Measurements from ENCODE around the gene MYOF. TPM values are rescaled to one million over a fixed set of nuclear protein-coding genes. Genes with fewer than 3 reads are reported as not detected.
"Not testable (repeated sequence)": the region's sequence is repeated elsewhere in the genome, so short reads cannot be mapped to it uniquely, and the experiment has no call there.

Gene MYOF
- total RNA-seq, 1 donor from 2014 or later: 21.0 TPM

DNA sequence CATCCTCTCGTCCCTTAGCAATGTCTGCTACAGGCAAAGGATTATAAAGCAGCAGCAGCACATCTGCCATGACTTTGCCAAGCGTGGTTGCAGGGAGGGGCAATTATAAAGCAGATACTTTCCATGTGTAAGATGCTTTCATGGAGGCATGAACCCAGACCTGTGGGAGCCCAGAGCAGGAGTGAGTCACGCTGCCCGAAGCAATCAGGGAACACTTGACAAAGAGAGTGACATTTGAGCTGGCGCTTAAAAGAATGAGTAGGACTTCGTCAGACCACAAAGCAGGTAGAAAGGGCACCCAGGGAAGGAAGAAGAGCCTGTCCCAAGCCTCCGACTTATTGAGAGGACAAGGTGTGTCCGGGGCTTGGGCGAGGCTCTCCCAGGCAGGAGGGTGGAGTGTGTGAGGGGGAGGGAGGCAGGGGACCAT is 147.2 kb downstream of the MYOF start:
- intact Hi-C loops (cut with micrococcal nuclease): no loop called here
- DNase-seq: no peak
- ATAC-seq: no peak

DNA sequence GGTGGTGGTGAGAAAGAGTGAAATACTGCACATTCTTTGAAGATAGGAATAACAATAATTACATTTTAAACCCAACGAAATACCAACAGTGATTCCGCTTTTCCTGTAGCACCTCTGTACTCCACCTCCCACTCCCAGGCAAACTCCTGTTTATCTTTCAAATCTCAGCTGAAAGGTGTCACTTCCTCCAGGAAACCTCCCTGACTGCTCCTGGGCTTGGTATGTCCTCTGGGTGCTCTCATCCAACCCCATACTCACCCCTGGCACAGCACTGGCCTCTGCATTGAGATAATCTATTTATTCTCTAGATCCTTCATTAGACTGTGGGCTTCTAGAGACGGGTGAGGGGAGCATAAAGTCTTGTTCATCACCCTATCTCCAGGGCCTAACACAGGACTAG is 148.0 kb downstream of the MYOF start:
- intact Hi-C loops (cut with micrococcal nuclease): no loop called here
- ATAC-seq (no peak), DNase-seq (no peak)

GRCh38 chr10:93333278-93333978 is 148.7 kb downstream of the MYOF start:
- intact Hi-C loops (cut with micrococcal nuclease): no loop called here
- no peak for ATAC-seq
- DNase-seq: no peak

DNA sequence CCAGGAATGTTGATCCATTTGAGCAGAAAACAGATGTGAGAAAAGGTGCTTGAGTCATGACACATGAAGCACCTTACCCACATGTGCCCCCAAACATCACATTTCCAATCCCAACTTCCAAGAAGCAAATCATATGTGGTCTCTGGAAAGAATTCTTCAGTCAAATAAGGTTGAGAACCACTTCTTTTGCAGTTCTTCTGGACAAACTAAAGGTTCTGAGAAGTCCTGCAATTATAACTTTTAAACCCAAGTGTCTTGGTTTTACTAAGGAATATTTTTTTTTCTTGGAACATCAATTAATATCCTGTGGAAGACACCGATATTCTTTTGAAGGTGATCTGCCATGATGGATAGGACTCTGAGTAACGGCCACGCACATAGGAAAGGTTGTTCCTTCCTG is 151.3 kb downstream of the MYOF start:
- DNase-seq (no peak), ATAC-seq (no peak)
- intact Hi-C loops (cut with micrococcal nuclease): no loop called here

DNA sequence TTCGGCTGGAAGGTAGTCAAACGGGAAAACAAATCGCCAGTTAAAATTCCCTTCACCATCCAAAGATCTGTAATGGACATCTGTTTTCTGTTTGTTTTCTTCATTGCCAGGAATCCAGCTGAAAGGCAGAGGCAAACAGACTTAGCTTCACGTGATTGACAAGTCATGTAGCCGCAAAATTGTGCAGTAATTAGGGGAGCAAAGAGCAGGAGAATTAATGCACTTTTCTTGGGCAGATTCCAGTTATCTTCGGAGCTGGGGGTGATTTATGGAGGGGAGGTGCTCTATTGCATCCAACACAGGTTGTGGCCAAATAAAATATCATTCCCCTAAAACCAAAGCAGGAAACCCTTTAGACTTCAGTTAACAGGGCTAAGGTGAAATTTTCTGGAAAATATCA is 162.2 kb downstream of the MYOF start:
- ATAC-seq: no peak
- intact Hi-C loops (cut with micrococcal nuclease): no loop called here
- DNase-seq: no peak

GRCh38 chr10:93319096-93319495 is 163.0 kb downstream of the MYOF start:
- ATAC-seq: no peak
- no peak for DNase-seq
- intact Hi-C loops (cut with micrococcal nuclease): no loop called here

- ATAC-seq (no peak), DNase-seq (no peak)
- intact Hi-C loops (cut with micrococcal nuclease): no loop called here
These were observed 166.9 kb downstream of the MYOF start for GRCh38 chr10:93315246-93315645.

- DNase-seq; ATAC-seq; intact Hi-C loops (cut with micrococcal nuclease): not testable (repeated sequence)
These were observed 167.5 kb downstream of the MYOF start for GRCh38 chr10:93314656-93315055.

- DNase-seq (no peak), ATAC-seq (no peak)
- intact Hi-C loops (cut with micrococcal nuclease): no loop called here
These were observed 168.3 kb downstream of the MYOF start for GRCh38 chr10:93313798-93314197.

DNA sequence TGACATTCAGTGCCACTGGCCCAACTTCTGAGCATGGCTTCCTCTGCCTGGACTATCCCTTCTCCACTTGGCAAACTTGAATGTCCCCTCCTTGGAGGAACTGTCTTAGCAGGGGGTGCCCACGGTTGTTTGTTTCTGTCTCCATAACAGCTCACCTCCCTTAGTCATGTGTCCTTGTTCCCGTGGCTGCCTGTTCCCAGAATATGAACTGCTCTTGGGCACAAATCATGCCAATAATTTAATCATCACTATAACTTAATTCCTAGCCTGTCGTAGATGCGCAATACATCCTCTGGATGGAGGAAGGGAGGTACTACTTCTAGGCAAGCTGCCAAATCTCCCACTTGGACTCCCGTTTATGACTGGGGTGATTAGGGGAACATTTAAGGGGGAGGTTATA is 173.1 kb downstream of the MYOF start:
- DNase-seq (no peak), ATAC-seq (peak; percentile 61)
- intact Hi-C loops (cut with micrococcal nuclease): no loop called here

DNA sequence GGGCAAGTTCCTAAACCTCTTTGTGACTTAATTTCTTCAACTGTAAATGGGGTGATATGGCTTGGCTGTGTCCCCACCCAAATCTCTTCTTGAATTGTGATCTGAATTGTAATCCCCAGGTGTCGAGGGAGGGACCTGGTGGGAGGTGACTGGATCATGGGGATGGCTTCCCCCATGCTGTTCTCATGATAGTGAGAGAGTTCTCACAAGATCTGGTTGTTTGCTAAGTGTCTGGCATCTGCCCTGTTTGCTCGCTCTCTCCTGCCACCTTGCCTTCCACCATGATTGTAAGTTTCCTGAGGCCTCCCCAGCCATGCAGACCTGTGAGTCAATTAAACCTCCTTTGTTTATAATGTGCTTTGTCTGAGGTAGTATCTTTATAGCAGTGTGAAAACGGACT is 177.0 kb downstream of the MYOF start:
- ATAC-seq (no peak), DNase-seq (no peak)
- intact Hi-C loops (cut with micrococcal nuclease): no loop called here

DNA sequence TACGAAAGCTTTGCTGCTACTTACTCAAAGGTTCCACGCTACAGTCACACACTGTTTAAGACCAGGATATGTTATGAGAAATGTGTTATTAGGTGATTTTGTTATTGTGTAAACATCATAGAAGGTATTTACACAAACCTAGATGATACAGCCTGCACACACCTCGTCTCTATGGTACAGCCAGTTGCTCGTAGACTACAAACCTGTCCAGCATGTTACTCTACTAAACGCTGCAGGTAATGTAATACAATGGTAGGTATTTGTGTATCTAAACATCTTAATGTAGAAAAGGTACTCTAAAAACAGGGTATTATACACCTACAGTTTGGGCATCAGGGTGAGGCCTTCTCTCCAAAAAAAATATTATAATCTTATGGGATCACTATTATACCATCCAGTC is 181.2 kb downstream of the MYOF start:
- DNase-seq (no peak), ATAC-seq (no peak)
- intact Hi-C loops (cut with micrococcal nuclease): no loop called here

- intact Hi-C loops (cut with micrococcal nuclease): no loop called here
- no peak for DNase-seq
- no peak for ATAC-seq
These were observed 181.7 kb downstream of the MYOF start for GRCh38 chr10:93300288-93300917.

DNA sequence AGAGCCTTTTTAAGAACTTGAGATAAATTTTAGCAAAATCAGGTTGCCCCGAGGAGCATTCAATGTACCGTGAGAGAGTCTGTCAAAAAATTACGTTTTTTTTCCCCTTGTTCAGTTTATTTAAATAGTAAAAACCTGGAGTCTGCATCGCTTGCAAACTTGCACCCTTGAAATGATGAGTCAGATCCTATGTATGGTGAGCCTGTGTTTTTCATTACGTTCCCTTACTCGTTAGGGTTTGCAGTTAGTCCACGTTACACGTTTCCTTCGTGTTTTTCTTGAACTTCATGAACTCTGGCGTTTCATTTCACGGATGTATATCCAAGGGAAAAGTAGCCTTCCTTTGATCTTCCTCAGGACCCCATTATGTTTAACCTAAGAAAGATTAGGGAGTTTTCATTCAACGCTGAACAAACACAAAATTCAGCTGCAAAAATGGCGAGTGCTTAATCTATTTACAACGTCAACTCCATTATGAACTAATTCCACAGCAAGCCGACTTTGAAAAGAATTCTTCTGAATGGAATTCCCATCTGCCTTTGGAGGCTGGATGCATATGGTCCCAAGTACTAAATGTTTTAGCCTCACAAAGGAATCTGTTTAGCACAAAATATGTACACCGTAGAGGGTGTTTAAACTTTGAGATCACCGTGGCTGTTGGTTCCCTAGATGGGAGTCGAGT is 182.4 kb downstream of the MYOF start:
- intact Hi-C loops (cut with micrococcal nuclease): no loop called here
- ATAC-seq (no peak), DNase-seq (no peak)

DNA sequence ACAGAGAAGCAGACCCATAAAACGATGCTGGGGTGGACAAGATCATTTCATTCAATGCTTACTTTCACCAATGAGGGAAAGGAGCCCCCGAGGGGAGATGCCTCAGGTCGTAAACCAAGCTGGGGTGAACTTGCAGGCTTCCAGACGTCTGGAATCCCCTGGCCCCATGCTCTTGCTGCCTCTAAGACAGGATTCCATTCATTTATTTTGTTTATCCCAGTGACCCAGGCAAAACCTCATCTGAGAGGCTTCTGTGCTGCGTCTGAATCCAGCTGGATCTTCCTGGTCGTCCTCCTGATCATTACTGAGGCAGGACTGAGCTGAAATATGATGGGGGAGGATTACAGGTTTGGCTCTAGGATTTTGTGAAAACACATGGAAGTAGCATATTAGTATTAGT is 182.9 kb downstream of the MYOF start:
- no peak for ATAC-seq
- intact Hi-C loops (cut with micrococcal nuclease): no loop called here

GRCh38 chr10:93296151-93296550 is 186.0 kb downstream of the MYOF start:
- intact Hi-C loops (cut with micrococcal nuclease): no loop called here
- no peak for ATAC-seq

More for the DNA sequence above, 182.9 kb downstream of the MYOF start:
- DNase-seq: no peak

GRCh38 chr10:93293999-93294398 is 188.1 kb downstream of the MYOF start:
- ATAC-seq: no peak
- DNase-seq: no peak
- intact Hi-C loops (cut with micrococcal nuclease): no loop called here

More at GRCh38 chr10:93296151-93296550, 186.0 kb downstream of the MYOF start:
- no peak for DNase-seq

DNA sequence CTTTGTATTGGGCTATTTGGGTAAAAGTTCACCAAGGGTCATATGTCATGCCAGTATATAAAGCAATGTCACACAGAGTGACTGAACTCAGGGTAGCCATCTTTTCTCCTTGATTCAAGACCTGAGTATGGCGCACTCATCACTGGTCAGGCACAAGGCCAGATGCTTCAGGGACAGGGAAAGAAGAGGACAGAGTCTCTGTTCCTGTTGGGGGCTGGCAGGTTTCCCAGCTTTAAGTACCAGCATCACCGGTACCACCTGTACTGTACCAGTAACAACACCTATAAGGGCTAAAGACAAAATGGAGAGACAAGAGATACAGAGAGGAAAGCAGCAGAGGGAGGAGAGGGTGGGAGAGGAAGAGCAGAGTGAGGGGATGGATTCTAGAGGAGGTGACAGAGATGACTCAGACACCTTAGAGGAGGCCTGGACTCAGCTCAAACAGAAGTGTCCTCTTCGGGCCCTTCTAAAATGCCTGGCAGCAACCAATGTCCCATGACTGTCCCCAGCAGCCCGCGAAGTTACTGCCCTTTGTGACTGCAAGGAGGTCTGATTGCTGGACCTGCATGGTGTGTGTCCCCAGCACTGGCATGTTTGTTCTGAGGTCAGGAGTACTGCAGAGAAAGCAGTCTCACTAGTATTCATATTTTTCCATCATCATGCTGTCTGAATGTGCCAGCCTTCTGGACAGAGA is 191.3 kb downstream of the MYOF start:
- intact Hi-C loops (cut with micrococcal nuclease): no loop called here
- ATAC-seq (no peak), DNase-seq (no peak)

DNA sequence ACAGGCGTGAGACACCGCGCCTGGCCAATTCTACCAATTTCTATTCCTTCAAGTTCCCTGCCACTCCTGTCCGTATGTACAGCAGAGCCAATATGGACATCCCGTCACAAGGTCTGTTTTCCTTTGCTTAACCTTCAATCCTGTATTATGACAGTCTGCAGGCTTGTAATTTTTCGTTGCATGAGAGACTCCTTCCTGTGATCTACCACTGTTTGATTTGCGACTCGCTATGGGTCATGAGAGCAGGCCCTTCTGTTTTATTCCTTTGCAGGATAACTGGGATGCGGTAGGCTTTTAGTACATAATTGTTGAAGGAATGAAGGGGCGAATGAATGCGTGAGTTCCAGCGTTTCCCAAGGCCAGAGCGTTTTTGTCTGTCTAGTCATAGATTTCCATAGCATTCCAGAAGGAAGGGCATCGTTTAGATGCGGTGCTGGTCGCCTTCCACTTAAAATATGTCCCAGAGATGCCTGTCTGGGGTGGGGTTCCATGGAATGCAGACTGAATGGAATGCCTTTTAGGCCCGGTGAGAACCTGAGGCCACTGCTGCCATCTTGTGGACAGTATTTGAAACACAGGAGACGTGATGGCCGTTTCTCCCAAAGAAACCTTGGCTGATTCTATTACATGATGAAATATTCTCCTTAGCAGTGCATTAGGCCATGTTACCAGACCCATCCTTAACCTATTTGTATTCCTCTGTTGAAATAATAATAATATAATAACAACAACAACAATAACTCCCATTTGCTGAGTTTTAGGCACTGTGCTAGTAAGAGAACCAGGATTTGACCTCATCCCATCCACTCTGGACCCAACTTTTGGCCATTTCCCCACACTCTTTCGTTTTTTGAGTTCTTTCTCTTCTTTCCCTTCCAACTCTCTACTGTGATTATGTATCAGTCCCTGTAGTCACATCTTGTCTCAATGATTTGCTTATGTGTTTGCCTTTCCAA is 193.2 kb downstream of the MYOF start:
- peak; percentile 80 for ATAC-seq
- intact Hi-C loops (cut with micrococcal nuclease): no loop called here
- DNase-seq: peak; percentile 50

All from left ventricle myocardium superior (tissue), 1 donor.